ENCODE measurements around the gene OR9A2.
"Not testable (repeated sequence)": the region's sequence is repeated elsewhere in the genome, so short reads cannot be mapped to it uniquely, and the experiment has no call there.

The OR9A2 gene

DNA sequence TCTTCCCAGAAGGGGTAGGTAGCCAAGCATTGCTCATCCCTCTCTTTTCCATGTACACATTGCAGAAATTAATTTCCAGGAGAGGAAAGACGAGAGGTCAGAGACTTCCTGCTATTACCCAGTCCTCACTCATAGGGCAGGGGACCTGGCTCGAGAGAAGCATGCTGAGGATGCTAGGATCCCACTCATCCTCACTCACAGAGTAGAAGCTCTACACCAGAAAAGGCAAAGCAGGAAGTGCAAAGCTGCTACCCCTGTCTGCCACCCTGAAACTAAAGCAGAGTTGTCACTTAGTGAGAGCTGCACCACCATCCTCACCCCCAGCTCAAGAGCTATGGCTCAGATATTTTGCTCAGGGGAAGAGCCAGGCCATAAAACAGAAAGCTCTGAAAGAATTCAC, 9.9 kb downstream of the OR9A2 start:
- DNase-seq = no peak

DNA sequence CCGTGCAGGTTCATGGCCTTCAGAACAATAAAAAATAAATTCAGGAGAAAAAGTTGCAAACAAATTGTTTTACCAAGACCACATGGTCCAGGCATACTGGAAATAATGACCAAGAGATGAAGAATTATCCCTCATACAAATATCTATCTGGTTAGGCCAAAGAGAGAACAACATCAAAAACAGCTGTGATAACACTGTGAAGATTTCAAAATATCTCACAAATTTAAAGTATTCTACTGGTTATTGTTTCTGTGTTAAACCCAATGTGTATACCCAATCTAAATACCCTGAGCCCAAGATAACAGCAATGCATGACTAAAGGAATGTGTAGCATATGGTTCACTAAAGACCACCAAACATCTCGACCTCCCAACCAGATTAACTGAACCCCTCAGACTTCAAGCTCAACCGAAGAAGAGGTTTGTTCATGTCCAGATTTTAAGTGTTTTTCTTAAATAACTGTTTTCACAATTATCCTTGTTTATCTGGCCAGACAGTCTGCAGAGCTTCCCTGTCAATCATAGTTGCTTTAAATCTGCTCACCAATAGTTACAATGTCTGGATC, 10.9 kb downstream of the OR9A2 start:
- DNase-seq = no peak

DNA sequence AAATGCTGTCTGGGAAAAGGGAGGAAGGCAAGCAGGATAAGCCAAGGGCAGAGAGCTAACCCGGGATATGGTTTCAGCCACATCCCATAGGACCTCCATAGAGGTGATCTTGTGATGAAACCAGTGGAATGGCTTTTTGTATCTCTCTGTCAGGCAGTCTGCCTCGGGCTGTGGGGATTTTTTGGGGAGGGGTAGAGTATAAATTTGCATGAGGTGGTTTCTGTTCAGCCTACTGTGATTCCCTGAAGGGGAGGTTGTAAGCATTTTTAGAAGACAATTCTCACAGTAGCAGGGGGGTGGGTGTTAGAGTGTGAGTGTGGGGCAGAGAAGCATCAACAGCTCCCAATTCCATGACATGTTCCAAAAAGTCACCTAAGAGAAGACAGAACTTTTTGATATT, 11.8 kb downstream of the OR9A2 start:
- DNase-seq = no peak

DNA sequence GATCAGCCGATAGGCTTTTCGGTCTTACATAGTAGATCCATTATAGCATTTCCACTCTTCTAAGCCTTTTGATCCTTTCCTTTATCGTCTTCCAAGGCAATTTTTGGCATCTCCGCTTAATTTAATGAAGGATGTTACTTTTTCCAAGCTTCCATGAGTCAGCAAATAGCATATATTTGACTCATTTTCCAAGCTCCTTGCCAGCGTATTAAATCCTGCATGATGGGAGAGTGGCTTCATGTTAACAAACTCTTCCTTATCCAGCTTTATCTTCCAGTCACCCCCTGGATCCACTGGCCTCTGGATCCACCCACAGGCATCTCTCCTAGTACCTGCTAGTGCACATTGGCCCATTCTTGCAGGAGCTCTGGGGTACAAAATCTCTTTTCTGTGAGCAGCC, 13.0 kb downstream of the OR9A2 start:
- no peak for DNase-seq

DNA sequence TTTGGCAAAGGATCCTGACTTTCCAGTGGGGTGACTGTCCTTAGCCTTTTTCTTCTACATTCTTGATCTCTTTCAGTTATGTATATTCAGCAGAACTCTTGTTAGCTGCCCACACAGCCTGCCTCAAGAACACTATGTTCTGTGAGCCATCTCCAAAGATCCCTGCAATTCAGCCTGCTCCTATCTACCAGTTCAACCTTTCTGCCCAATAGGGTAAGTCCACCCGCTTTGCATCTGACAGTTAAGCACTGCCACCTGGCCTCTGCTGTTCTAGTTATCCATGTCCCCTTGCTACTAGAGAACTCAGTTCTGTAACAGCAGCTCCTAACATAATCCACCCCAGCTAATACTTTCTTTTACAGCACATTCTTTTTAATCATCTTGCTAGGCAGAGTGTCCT, 13.5 kb downstream of the OR9A2 start:
- no peak for DNase-seq

DNA sequence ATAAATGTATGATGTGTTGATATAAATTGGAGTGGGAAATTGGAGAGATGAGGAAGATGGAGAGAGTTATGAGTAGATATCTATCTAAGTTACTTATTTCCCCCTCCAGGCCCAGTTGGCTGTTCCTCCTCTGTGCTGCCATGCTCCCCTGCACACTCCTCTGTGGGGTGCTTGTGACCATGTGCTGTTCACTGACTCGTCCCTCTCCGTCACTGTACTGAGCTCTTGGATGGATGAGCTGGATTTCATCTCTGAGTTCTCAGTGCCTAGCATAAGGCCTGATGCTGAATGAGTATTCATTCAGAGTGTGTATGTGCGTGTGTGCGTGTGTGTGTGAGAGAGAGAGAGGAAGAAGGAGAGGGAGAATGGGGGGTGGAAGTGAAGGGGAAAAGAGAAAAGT, 14.5 kb downstream of the OR9A2 start:
- DNase-seq = no peak

DNA sequence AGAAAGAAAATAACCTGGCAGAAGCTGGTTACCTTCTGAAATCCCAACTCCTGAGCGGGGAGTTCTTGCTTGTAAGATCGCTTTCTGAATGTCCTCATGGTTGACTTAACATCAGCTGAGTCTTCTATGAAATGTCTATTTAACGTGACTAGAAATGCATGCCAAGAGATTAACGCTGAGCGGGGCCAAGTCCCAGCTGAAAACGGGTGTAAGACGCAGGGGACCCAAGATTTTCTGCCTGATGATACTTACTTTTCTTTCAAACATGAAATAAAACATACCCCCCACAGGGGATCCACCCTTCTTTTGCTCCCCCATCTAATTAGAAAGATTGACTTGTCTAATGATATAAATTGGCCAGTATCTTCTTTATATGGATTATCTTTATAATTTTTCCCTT, 14.9 kb downstream of the OR9A2 start:
- no peak for DNase-seq

DNA sequence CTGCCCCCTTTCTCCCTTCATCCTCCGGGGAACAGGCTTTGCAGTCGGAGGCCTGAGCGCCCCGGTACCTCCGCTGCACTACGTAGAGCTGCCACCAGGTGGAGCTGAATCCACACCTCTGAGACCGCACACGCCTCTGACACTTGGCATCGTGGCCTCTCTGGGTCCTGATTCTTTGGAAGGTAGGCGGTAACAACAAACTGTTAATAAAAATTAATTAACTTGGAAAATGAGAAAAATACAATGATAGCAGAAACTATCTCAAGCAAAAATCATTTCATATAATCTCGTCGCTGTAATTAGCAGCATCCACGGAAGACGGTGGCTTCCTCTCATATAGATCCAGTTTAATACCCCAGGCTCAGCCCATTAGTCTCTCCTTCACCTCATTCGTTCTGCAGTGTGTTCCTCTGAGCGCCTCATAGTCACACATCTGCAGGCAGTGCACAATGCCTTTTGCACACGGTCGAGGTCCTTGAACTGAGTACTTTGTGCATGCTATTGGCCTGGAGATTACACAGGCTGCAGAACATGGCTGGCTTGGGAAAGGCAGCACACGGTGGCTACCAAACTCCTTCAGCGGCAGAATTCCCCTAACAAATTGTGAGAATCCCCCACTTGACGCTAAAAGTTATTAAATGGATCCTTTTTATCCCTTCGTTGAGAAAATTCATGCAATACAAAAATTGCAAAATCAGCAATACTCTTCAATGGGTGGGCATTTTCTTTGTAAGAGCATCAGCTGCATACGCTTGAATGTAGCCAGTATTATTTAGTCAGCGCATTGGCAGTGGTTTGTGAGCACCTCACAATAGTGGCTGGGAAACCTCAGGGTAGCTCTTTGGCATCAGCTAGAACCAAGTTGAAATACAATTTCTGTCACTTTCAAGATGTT, 18.7 kb downstream of the OR9A2 start:
- DNase-seq = peak; percentile 67

DNA sequence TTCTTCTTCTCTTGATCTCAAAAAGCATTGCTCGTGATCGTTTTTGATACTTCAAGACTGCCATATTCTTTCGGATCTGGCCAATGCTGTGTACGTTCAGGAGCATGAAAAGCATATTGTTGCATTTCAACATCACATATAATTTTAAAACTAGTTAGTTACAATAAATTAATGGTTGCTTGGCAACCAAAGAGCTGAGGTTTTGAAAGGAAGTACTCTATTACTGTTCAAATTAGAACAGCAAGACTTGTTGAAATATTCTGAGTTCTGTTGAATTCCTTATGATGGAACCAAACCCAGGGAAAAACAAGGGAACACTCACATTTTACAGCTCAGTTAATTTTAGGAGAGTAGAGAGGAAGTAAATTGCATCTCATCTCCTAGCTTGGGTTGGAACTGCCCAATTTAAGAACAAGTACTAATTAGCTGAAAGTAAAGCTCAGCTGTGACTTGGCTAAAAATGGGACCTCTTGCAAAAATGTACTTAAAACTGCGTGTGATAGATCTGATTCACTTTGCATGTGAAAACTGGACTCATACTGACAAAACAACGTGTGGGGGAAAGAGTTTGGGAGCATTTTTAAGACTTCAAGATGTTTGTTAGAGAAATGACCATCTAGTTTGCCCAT, 21.2 kb downstream of the OR9A2 start:
- DNase-seq = no peak

DNA sequence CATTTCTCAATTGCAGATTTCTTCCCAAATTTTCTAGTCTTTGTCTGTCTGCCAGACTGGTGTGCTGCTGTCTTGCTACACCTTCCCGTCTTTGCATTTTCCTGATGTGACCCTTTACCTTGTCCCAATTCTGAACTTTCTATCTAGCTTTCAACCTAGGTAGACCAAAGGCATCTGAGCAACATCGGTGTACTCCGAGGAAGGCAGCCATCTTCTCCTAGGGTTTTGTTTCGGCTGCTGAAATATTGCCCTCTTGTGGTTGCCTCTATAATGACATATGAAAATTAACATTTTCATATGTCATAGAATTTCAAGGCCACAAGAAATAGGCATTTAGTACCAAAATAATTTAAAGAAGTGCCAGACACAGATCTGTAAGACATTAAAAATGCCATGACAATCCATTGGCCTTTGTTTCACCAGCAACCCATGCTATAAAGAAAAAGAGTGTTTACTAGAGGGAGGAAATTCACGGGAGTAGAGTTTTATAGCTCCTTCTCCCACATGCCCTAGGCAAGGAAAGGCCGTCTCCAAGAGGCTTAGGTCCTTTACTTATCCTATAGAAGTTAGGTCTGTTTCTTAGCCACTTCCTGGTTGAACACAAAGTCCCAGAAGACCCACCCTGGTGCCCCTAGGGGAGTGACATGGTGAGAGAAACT, 23.4 kb downstream of the OR9A2 start:
- DNase-seq = peak; percentile 40

DNA sequence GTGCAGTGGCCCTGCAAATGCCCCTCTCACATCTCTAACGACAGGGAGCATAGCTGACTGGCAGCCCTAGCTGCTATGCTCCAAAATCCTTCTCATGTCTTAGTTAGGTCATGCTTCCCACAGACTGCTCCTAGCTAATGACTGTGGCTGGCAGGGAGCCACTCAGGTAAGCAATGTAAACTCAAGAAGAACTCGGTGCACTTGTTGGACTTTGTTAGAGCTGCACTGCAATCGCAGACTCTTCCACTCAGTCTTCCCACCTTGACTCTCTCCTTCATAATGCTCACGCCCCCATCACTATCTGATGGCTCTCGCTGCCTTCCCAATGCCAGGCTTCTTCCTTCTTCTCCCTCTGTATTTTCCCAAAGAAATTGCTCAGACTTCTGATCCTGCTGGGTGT, 24.0 kb downstream of the OR9A2 start:
- no peak for DNase-seq

DNA sequence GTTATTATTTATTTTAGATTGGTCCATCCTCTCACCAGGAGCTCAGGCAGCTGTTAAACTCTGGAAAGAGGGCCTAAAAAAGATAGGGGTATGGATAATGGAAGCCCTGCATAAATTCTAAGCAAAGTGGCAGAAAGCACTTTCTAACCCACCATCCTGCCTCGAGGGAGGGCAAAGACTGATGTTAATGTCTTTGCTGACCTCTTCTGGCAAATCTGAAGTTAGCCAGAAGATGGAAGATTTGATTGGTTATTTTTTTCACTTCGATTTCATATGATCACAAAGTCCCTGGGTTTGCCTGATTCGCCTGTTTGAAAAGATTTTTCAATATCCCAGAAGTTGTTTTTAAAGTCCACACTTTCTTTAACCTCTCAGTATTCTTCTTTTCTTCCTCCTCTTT, 24.8 kb downstream of the OR9A2 start:
- no peak for DNase-seq

DNA sequence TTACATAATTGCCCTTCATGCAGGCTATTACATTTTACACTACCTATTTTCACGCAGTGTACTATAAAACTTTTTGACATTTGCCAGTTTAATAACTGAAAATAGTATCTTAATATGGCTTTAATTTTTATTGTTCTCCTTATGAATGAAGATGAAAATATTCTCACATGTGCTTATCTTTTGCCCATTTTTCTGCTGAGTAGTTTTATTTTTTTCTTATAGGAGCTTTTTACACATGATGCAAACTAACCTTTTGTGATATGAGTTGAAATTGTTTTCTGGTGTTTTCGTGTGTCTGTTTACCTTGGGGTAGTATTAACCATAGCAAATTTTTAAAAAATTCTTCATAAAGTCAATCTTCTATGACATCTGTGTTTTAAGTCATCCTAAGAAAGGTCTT, 26.3 kb downstream of the OR9A2 start:
- no peak for DNase-seq

DNA sequence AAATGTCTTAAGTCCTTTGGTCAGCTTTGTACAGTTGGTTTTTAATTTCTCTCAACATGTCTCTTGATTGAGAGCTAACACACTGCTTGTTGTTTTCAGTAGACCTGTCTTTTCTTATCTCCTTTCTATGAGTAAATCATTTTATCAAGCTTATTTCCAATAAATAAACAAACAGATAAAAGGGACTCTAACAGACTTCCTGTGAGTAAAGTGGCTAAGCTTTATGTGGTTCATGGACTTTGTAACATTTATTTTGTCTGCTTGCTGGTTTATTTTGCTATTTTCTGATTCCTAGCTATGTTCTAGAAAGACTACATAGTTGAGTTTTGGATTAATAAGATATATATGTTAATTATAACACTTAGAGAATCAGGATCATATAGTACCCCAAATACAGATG, 27.1 kb downstream of the OR9A2 start:
- no peak for DNase-seq

DNA sequence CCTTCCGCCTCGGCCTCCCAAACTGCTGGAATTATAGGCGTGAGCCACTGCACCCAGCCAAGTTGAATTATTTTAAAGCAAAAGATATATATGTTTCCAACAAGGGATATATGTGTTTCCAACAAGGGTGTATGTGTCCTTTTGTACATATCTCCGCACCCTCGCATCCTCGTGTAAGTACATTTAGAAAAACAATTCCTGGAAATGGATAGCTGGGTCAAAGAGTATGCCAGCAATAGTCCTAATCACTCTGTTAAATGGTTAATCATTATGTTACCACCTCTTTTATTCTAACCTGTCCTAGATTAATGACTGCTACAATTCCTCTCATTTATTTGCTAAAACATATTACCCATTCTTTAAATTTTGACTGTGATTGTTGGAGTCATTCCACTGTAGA, 28.0 kb downstream of the OR9A2 start:
- no peak for DNase-seq

DNA sequence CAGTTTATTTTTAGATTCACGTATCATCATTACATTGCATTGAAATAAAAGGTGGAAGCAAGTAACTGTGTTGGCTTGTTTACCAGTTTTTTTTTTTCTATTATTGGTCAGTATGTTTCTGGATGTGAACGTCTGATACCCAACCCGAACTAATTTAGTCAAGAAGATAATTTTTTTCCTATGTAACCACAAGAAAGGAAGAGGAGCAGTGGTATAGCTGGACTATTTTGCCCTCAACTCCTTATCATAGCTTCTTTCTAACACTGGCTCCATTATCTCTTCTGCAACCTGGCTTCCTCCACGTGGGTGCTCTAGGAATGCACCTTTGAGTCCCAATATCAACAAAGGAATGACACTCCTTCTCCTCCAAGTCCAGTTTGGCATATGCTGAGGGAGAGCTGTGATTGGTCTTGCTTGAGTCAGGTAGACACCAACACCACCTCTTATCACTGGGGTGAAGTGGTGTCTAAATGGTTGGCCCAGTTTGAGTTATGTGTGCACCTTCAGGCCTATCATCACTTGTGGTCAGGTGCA, 29.4 kb downstream of the OR9A2 start:
- DNase-seq = no peak

DNA sequence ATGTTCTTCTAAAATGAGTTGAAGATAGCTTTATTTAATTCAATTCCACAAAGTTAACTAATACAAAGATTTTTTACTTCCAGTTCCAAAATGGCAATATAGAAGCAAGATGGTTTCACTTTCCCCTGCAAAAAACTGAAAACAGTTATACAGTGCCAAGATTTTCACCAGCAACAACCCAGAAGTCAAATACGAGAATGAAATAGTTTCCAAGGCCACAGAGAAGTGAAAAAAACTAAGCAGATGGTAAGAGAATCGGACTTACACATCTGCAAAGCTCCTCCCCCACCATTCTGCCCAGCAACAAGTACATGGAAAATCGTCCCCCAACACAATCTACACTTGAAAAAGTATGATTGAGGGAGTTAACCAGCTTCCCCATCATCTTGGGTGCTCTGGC, 34.5 kb downstream of the OR9A2 start:
- DNase-seq = no peak

DNA sequence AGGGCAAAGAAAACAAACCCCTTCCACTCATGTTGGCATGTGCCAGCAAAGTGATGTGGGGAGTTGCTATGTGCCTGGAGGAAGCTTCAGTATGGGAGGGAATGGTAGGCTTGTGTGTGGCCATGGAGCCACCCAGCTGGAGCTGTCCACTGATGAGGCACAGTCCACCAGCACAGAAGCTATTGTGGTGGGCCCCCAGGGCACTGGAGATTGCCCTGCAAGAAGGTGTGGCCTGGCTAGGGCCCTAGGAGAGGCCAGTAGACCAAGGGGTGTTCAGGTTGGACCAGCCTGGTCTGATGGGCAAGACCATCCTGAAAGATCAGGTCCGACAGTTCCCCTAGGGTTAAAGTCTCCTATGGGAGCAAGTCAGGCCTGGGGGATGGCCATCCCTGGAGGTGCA, 42.6 kb downstream of the OR9A2 start:
- DNase-seq = no peak

DNA sequence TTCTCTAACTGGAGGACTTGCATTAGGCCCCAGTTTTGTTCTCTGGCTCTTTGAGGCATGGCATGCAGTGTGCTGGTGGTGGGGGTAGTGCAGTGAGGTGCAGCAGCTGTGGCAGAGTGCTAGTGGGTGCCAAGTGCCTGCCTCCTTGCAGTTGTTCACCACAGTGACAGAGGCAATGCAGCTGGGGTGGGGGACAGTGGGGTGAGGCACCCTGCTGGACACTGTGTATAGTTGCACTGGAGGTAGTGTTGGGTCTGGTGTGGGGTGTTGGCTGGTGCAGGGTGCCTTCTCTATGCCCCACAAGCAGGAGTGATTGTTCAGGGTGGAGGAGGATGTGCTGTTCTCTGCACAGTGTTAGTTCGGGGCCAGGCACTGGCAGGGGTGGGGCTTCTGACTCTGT, 43.1 kb downstream of the OR9A2 start:
- DNase-seq = no peak

DNA sequence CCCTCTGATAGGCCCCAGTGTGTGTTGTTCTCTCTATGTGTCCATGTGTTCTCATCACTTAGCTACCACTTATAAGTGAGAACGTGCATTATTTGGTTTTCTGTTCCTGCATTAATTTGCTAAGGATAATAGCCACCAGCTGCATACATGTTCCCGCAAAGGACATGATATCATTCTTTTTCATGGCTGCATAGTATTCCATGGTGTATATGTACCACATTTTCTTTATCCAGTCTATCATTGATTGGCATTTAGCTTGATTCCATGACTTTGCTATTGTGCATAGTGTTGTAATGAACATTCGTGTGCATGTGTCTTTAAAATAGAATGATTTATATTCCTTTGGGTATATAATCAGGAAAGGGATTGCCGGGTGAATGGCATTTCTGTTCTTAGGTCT, 48.5 kb downstream of the OR9A2 start:
- DNase-seq = not testable (repeated sequence)

All from NCI-H69 (cell line).